GM21619 (cell line): ENCODE results near the gene IL11.
"Not testable (repeated sequence)": the region's sequence is repeated elsewhere in the genome, so short reads cannot be mapped to it uniquely, and the experiment has no call there.

Experiments used
- ATAC-seq: cut with Tn5 transposase; IDR thresholded peaks from one replicate; pipeline ENCODE4 v1.9.1; 2021; ENCODE audit not compliant: unreplicated experiment

The IL11 gene

DNA sequence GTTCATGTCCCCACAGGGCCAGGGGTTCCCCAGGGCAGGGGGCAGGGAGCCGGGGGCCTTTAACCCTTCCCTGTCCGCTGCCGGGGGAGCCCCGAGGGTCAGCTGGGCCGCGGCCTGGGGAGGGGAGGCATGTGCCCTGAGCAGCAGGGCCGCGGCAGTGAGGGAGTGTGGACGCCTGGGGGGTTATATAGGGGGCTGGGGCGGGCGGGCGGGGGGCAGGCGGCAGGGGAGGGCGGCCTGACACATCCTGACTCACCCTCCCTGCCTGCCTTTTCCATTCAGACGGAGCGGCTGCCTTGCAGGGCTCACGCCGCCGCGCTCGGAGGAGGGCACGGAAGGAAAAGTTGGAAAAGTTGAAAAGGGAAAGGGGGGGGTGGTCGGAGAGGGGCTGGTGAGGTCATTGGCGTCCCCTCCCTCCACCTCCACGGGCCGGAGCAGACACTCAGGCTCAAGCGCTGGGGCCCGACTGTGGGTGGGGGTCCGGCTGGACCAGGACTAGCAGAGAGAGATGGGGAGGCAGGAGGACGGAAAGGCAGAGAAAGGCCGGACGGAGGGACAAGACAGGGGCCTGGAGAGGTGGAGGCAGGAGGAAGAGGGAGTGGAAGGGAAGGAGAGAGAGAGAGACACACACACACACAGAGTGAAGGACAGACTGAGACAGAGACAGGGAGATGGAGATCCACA is at the start of gene IL11:
IL11 (minus strand) TSS at position 159 of the 684 bp plus-strand sequence; CDS start at position 6, 153 bp downstream.
- ATAC-seq: no peak

DNA sequence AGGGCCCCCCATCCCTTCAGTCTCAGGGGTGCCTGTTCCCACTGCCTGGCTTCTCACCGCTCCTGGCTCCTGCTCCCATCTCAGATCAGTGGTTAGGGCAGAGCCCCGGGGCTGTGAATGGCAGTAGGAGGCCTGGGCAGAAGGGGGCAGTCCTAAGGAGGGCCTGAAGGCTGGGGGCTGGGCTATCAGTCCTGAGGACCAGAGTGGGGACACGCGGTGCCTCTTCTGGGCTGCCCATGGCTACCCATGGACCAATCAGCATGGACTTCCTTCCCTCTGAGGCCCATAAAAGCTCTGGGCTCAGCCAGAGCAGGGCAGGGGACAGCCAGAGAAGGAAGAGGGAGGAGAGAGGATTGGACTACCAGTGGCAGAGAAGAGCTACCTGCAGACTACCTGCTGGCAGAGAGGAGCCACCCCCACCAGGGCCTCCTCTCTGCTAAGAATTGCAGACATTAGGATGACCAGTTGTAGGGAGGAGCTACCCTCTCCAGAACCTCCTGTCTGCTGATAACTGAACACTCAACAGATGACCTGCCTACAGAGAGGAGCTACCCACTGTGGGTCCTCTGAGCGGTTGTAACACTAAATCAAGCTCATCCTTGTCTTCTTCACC is 49.5 kb upstream of the IL11 start:
- ATAC-seq: no peak

DNA sequence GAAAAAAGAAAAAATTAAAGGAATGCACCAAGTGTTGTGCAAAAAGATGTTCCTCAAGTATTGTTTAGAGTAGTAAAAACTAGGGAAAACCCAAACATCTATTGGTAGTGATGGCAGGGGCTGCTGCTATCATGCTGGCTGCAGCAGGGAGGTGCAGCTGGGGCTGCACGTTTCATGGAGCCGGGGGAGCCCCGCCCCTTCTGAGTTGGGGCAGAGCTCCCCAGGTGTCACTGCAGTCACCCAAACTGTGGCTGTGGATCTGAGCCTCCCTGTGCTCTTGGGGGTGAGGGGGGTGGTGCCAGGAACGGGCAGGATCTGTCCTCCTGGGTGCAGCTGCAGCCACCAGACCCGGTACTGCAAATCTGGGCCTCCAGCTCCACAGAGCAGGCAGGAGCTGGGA is 48.8 kb upstream of the IL11 start:
- ATAC-seq: no peak

DNA sequence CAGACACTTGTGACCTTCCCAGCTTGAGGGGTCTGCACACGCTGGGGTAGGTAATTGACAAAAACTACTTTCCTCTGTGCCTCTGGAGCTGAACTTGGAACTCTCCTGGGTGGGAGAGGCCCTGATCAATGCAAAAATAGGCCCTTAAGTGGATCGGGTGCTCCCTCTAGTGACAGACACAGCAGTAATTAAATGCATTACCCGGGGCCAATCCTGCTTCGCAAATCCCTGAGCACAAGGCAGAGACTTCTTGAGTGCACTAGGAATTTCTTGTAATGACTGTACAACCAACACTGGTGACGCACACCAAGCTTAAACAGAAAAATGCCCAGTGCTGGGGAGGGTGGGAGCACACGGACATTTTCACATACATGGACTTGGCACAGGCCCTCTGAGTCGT is 47.9 kb upstream of the IL11 start:
- ATAC-seq: no peak

DNA sequence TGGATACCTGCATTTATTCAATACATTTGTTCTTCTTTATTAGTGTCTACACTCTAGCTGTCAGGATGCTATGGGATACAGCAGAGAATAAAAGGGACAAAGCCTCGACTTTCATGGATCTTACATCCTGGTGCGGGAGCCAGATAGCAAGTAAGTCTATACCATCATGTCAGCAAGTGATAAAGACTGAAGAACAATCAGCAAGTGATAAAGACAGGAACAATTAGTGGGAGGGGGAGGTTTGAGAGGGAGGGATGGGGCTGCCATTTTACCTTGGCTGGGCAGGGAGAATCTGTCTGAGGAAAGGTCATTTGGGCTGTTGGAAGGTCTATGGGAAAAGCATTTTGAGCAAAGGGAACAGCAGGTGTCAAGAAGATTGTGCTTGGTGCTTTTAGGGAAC is 39.9 kb upstream of the IL11 start:
- no peak for ATAC-seq

DNA sequence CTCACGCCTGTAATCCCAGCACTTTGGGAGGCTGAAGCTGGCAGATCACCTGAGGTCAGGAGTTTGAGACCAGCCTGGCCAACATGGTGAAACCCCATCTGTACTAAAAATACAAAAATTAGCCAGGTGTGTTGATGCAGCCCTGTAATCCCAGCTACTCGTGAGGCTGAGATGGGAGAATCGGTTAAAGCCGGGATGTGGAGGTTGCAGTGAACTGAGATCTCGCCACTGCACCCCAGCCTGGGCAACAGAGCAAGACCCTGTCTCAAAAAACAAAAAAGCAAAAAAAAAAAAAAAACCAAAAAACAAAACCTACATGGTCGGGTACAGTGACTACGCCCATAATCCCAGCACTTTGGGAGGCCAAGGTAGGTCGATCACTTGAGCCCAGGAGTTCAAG is 38.9 kb upstream of the IL11 start:
- not testable (repeated sequence) for ATAC-seq

DNA sequence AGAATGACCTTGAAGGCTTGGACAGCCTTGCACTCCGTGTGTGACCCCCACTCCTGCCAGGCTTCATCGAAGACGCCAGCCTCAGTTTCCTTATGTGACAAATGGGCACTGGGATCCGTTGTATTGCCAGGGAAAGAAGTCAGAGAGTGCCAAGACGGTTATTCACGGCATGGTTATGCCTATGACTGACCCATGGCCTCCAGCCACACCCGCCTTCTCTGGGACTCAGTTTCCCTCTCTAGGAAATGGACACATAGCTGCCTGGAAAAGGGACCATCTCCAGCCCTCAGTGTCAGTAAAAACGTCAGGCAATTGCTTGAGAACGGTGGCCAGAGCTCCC is 38.2 kb upstream of the IL11 start:
- ATAC-seq: no peak

DNA sequence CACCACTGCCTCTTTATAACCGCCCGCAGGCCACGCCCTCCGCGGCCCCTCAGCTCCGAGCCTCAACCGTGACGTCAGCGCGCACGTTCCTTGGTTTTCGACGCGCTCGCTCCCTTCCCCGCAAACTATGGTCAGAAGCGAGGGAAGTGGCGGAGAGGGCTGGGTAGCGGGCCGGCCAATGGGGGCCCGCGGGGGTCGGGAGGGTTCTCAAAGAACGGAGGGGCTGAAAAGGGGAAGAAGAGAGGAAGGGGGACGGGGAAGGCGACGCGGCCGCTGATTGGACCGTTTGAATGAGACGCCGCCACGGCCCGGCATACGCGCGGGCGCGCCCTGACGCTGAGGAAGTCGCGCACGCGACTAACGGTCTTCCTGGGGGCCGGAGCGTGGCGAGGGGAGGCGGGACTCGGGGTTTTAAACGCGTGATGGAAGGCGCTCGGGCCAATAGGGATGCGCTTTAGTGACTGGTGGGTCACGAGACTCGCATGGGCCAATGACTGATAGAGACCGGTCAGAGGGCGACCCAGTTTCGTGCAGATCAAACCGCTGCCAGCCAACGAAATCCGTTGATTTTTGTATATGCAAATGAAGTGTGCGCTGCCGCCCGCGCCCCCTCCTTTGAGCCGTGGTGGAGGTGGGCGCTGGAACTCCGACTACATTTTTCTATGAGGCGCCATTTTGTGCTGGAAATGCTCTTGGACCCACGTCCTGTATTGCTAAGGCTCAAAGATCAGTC is 37.7 kb upstream of the IL11 start:
- ATAC-seq: peak; percentile 83

DNA sequence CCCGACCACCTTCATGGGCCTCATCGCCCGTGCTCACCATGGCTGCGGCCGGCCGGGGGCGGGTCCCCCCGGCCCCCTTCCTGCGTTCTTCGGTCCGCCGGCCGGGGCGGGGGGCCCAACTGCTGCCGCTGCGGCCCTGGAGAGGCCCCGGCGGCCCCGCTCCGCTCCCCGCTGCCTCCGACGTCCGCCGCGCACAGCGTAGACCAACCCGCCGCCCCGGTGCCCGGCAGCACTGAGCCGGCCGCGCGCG is 37.2 kb upstream of the IL11 start, which contains the start of gene UBE2S:
UBE2S (minus strand) TSS at position 239 of the 250 bp plus-strand sequence; CDS start at position 40, 199 bp downstream.
- peak; percentile 14 for ATAC-seq

DNA sequence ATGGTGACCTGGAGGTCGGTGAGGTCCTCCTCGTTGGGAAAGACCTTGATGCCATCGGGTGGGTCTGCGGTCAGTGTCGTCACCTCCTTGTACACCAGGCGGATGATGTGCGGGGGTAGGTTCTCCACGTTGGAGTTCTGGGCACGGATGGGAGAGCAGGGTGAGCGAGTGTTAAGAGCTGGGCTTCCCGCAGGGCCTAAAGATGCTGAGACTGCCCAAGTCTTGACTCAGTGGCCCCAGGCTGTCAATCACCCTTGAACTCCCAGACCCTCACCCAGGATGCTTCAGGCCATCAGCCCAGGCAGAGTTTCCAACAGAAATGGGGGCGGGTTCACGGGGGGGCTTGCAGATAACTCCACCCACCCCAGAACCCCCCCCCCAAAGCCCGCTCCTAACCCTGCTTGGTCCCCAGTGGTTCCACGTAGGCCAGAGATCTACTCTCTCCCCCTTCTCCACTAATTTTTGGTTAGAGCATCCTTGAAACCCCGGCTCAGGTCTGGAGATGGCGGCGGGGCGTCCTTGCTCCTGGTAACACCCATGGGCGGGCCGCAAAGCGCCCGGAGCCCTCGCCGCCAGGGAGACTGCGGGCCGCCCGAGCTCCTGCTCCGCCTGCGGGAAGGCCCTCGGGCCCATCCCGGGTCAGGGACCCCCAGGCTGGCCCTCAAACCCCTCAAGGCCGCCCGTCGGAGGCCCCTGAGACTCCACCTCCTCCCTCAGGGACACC is 36.7 kb upstream of the IL11 start:
- no peak for ATAC-seq

DNA sequence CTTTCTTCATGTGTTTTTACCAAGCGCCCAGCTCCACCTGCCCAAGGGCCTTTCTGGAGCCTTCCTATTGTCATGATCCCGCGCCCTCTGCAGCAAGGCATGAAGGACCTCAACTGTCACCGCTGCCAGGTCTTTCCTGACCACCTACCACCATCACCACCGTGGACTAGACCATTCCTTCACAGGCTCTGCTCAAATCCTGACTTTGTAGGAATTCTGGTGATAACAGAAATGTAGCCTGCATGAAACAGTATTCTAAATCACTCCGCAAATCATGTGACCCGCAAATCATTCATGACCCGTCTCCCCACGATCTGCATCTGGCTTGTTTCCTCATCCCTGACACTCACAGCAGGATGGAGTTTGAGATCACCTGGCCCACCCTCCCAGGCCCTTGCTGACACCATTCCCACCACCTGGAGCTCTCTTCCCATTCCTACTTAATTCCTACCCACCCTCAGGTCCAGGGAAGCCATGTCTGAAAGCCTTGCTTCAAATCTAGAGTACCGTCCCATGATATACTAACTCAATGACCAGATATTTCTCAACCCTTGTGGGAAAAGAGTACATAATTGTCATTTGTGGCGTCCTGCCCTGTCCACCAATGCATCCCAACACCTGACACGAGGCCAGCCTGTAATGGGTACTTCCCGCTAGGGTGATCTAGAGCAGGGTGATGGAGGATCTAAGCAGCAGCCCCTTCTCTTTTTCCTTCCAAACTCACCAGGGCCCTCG is 36.0 kb upstream of the IL11 start:
- ATAC-seq: no peak

DNA sequence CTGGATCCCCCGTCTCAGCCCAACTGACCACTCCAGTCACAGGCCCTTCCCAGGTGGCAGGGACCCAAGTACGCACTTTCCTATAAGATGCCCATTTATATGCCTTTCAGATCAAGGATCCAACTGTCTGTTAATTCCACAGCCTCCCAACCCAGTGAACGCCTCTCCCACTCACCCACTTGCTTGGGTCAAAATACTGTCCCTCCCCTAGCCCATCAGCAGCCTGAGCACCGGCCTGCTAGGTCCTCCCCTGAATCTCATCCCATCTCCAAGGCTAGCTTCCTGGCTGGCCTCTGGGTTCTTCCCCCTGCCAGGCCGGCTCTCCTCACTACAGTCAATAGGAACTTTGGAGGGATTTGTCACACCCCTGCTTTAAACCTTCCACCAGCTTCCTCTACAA is 35.4 kb upstream of the IL11 start:
- ATAC-seq: no peak

DNA sequence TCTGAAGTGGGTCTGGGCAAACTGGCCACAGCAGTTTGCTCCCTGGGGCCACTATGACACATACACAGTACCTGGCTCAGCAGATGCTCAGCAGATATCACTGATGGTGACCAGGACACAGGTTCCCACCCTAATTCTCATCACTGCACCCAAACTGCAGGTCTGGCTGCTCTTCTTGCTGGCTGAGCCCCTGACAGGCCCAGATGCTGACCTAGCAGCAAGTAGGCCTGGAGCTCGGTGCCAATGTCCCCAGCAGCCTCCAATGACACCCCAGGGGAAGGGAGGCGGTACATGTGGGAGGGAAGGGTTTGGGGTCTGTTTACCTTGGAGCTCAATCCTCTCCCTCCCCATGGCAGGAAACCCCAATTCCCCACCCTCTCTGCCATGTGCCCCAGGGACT is 32.2 kb upstream of the IL11 start:
- no peak for ATAC-seq

DNA sequence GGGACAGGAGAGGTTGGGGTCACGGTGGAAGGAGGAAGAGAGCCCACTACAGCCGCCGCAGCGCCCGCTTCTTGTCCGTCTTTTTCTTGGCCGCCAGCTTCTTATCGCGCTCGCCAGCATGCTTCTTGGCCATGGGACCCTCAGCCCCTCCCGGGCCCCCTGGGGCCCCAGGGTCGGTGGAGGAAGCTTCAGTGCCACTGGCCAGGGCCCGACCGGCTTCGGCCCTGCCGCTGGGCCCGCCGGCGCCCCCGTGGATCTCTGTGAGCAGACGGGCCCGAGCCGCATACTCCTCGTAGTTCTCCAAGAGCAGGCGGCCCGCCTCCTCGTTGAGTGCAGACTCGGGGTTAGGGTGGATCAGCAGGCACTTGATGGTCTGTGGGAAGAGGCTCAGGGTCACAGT is 31.1 kb upstream of the IL11 start:
- not testable (repeated sequence) for ATAC-seq

DNA sequence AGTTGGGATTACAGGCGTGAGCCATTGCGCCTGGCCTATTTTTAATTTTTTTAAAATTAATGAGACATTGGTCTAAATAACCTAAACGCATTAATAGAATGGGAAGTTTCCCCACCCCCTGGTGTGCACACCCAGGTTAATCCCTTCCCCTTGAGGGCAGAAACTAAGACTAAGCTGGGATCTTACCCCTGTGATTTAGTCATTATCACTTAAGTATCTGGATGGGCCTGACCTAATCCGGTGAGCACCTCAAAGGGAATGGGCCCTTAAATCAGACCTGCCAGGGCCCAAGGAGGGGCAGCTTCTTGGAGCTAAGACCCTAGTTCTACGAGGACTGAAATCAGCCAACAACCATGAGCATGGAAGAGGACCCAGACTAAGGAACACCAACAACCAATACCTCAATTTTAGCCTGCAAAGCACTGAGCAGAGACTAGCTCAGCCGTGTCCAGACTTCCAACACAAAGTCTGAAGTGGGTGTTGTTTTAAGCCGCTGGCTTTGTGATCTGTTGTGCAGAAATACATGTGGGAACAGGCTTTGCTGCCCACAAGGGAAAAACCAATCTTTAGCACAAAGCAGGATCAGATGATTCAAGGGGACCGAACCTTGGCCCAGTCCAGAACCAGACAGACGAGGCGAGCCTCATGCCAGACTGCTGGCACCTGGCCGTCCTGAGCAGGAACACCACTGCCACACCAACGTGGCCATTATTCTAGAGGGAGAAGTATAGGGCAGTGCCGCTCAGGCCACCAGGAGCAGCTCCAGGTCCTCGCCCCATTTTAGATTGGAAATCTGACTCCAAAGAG is 30.2 kb upstream of the IL11 start:
- ATAC-seq: no peak

DNA sequence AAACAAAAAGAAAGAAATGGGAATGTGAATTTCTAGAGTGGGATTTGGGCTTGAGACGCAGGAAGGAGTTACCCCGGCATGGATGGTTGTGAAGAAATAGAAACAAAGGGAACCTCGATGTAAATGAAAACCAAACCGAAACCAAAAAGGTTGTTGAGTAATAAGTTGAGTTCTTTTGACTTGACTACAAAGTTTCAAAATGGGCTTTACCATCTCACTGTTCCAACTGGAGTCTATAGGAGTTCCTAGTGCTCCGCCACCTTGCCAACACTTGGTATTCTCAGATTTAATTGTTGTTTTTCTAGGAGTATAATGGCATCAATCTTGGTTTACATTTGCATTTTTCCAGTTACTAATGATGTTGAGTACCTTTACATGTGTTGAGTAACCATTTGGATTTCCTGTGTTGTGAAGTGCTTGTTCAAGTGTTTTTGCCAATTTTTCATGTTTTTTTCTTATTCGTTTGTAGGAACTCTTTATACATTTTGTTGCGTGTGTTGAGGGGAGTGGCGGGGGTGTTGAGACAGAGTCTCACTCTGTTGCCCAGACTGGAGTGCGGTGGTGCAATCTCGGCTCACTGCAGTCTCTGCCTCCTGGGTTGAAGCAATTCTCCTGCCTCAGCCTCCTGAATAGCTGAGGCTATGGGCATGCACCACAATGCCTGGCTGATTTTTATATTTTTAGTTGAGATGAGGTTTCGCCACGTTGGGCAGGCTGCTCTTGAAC is 28.1 kb upstream of the IL11 start:
- ATAC-seq: no peak

DNA sequence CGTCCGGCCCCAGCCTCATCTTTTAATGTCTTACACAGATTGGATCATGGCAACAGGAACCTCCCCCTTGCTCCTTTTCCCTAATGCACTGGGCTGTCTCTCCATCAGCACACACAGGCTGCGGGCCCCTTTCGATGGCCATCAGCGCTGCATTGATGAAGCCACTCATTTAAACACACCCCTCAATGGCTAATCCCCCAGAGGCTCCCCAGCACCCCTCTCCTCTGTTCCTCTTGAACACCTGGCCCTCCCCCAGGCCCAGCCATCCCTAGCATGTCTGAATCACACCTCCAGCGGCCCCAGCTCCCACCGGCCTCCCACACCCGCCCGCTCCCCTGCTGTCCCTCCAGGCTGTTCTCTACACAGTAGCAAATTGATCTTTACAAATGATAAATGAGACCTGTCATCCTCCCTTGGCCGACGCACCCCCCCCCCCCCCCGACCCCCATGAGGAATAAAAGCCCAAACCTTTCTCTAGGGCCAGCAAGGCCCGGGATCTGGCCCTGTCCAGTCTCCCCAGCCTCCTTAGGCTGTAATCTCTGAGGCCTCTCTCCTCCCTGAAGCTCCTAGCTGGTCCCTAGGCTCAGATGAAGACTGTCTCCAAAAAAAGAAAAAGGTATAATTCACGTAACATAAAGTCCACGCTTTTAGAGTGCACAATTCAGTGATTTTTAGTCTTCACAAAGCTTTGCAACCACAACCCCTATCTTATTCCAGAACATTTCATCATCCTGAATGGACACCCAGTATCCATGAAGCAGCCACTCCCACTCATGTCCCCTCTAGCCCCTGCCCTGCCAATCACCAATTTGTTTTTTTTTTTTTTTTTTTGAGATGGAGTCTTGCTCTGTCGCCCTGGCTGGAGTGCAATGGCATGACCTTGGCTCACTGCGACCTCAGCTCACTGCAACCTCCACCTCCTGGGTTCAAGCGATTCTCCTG is 22.8 kb upstream of the IL11 start:
- ATAC-seq: no peak

DNA sequence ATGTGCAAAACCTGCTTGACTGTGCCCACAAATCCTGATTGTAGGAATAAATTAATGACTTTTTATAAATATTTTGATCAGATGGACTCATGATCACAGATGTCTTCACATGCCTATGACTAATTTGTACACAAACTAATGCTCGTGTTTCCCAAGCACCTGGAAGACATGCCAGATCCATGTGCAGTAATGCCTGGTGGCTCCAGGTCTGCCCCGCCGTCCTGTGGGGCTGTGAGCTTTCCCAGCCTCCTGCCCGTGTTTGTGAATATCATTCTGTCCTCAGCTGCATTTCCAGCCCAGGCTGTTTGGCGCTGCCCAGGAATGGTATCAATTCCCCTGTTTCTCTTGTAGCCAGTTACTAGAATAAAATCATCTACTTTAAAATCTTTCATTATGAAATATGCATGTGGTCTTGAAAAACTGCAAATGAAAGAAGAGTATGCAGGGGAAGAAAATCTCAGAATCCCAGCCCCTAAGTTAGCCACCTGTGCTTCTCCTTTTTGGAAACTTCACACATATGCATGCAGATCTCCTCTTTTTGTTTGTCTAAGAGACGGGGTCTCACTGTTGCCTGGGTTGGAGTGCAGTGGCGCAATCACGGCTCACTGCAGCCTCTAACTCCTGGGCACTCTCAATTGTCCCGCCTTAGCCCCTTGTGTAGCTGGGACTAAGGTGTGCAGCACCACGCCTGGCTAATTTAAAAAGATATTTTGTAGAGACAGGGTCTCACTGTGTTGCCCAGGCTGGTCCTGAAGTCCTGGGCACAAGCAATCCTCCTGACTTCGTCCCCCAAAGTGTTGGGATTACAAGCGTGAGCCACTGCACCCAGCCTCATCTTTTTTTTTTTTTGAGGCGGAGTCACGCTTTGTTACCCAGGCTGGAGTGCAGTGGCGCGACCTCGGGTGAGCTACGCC is 21.7 kb upstream of the IL11 start:
- ATAC-seq: no peak
